Skeletal muscle cell (primary cell): ENCODE results near the gene ZBTB42.
"Not testable (repeated sequence)": the region's sequence is repeated elsewhere in the genome, so short reads cannot be mapped to it uniquely, and the experiment has no call there.

ENCODE experiments used
- DNase-seq: peaks from one replicate; pipeline ENCODE4 v3.0.0-alpha.2; 2010; ENCODE audit warnings: low read depth
- H3K4me3 ChIP-seq: 2 replicates; pipeline ENCODE4 v1.5.1; 2011; ENCODE audit warnings: low read depth, mild to moderate bottlenecking, control low read depth, low read length, moderate library complexity

The ZBTB42 gene

DNA sequence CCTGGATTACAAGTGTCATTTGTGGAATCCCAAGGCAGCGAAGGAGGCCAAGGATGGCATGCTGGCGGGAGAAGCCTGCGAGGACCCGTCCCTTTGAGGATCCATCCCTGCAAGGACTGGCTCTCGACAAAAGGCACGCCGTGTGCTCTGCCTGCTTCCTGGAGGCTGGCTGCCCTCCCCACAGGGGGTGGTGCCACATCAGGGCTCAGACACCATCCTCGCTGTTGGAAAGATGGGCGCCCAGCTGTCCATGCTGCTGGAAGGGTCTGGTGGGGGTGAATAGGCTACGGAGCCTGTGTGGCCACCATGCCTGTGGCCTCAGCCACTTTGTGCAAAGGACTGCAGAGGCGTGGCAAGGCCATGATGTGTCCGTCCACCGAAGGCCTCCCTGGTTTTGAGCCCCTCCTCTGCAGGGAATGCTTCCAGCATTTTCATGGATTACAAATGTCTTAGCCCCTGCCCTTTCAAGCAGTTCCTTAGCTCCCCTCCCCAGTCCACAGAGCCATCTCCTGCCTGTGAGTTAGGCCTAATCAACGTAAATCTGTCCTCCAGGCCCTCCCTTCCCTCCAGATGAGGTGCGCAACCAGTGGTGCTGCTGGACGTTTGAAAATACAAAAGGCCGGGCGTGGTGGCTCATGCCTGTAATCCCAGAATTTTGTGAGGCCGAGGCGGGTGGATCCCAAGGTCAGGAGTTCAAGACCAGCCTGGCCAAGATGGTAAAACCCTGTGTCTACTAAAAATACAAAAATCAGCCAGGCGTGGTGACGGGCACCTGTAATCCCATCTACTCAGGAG, 22.1 kb downstream of the ZBTB42 start:
- H3K4me3 ChIP-seq = no peak overlapping the region
- no peak for DNase-seq

DNA sequence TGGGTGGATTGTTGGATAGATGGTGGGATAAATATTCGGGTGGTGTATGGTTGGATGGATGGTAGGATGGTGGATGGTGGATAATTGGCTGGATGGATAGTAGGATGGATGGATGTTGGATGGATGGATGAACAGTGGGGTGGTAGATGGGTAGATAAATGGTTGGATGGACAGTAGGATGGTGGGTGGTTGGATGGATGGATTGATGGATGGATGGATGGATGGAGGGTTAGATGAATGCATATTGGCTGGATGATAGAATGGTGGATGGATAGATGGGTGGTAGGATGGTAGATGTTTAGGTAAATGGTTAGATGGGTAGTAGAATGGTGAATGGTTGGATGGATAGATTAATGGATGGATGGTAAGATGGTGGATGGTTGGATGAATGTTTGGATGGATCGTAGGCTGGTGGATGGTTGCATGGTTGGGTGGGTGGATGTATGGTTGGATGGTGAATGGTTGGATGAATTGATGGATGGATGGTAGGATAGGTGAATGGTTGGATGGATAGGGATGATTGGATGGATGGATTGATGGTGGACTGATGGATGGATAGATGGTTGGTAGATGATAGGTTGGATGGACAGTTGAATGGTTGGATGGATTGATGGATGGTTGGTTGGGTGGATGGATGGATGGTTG, 23.6 kb downstream of the ZBTB42 start:
- DNase-seq = no peak
- H3K4me3 ChIP-seq = no peak overlapping the region

DNA sequence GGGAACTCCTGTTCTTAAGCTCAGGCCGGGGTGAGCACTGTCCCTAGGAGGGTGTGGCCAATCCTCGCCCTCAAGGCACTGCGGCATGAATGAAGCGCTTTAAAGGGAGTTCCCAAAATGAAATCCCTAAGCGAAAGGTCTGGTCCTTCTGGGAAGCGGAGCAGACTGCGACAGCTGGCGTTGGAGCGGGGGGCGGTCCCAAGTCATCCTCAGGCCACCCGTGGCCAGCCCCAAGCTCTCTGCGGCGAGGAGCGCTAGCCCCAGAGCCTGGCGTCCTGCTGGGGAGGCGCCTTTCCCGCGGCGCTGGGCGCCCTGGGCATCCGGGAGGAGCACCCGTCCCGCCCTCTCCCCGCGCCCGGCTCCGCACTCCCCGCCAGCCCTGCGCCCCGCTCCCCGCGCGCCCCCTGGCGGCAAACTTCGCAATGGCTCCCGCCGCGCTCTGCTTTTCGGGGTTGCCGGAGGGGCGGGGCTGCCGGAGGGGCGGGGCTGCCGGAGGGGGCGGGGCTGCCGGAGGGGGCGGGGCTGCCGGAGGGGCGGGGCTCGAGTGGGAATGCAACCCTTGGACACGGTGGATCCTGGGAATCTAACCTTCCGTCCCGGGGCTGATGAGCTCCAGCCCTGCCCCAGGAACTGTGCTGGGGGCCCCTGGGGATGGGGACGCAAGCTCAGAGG, 25.4 kb downstream of the ZBTB42 start:
- no peak for DNase-seq
- H3K4me3 ChIP-seq = peak overlapping the region; percentile 72

DNA sequence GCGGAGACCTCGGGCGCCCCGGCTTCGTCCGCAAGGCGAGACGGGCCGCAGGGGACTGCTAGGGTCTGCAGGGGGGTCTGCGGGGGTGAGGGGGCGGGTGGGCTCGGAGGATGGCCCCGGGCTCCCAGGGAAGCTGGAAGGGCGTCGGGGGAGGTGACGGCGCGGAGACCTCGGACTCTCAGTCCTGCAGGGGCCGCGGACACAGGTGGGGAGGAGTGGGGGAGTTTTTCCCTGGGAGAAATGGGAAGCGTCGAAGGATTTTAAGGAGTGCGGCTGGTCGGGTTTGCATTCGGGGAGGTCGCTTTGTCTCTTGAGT, 25.9 kb downstream of the ZBTB42 start:
- peak overlapping the region; percentile 56 for H3K4me3 ChIP-seq
- DNase-seq = no peak

DNA sequence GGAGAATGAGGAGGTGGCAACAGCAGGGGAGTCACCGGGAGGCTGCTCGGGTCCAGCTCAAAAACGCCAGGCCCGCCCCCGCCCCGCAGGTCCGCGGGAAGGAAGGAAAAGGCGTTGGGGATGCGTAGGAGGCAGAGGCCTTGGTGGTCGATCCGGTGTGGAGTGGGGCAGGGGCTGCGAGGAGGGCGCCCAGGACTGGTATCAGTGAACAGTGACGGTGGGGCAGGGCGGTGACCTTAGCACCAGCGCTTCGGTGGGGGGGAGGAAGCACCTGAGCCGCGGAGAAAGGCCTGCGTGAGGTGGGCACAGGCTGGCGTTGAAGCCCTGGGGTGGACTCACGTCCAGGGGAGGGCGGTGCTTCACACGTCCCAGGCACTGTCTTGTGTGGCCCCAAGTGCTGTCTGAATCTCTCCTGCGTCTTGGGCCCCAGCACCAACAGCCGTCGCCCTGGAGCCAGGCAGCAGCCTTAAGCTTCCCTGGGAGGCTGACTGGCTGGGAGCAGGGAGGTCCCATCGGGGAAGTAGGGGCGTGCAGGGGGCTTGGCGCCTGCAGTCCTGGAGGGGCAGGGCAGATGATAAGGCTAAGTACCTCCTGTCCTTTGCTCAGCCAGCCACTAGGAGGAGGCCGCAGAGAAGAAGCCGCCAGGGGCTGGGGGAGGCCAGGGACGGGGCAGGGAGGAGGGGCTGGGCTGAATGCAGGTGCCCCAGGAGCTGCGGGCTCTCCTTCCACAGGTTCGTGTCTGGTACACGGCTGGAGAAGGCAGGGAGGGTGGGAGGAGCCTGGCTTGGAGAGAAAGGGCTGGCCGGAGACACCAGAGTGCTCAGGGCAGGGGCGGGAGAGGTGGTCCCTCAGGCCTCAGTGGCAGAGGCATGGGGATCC, 26.5 kb downstream of the ZBTB42 start:
- DNase-seq = no peak
- H3K4me3 ChIP-seq = peak overlapping the region; percentile 56

DNA sequence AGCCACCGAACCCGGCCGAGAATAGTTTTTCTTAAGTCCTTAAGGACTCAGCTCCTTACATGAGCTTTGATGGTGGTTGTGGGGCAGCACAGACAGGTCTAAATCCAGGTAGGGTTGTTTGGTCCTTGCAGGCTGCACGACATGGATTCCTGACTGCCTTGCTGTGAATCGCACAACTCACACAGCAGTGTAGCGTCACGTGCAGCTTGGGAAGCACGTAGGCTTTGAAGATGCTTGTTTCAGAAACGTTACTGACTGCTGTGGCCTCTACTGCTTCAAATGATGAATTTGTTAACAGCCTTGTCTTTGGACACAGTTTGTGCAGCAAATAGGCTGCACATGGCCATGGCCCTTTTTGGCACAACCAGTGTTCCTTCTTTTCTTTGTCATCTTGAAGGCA, 29.9 kb downstream of the ZBTB42 start:
- no peak overlapping the region for H3K4me3 ChIP-seq
- DNase-seq = no peak

DNA sequence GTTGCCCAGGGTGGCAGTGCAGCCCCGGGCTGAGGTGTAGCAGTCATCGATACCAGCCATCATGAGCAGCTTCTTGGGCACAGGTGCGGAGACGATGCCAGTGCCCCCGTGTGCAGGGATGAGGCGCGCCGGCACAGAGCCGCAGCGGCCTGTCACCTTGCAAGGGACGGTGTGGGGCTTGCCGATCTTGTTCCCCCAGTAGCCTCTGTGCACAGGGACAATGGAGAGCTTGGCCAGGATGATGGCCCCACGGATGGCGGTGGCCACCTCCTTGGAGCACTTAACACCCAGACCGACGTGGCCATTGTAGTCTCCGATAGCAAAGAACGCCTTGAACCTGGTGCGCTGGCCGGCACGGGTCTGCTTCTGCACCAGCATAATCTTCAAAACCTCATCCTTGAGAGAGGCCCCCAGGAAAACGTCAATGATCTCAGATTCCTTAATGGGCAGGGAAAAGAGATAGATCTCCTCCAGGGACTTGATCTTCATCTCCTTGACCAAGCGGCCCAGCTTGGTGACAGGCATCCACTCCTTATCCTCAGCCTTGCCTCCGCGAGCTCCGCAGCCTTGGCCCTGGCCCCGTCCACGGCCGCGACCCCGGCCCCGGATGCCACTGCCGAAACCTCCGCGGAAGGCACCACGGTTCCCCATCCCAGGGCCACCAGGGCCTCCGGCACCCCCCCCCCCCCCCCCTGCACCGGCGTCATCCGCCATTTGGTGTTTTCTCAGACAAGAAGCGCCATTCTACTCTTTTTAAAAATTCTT, 35.5 kb downstream of the ZBTB42 start:
- H3K4me3 ChIP-seq, DNase-seq: not testable (repeated sequence)

DNA sequence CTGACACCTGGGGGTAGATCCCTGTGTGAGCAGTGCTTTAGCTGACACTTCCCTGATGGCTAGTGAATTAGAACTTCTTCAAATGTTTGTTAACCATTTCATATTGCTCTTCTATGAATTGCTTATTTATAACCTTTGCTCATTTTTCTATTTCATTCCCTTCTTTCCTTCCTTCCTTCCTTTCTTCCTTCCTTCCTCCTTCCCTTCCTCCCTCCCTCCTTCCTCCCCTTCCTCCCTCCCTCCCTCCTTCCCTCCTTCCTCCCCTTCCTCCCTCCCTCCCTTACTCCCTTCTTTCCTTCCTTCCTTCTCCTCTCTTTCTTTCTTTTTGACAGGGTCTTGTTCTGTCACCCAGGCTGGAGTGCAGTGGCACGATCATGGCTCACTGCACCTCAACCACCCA, 40.8 kb downstream of the ZBTB42 start:
- H3K4me3 ChIP-seq = no peak overlapping the region
- no peak for DNase-seq

DNA sequence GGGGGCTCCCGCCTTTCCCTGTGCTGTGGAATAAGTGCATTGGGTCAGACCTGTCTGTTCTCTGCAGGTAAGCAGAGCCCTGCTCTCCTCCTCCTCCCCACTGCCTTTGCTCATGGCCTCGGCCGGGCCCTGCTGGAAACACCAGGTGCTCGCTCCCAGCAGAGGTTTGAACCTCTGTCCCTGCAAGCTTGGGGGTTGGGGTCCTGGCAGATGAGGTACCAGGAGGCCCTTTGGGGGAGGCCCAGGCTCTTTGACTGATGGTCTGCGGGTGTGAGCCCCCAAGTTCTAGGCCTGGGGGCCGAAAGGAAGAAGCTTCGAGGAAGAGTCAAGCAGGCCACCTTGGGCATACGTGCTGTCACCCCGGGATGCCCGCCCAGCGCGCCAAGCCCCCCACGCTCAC, 42.1 kb downstream of the ZBTB42 start:
- DNase-seq = no peak
- no peak overlapping the region for H3K4me3 ChIP-seq

DNA sequence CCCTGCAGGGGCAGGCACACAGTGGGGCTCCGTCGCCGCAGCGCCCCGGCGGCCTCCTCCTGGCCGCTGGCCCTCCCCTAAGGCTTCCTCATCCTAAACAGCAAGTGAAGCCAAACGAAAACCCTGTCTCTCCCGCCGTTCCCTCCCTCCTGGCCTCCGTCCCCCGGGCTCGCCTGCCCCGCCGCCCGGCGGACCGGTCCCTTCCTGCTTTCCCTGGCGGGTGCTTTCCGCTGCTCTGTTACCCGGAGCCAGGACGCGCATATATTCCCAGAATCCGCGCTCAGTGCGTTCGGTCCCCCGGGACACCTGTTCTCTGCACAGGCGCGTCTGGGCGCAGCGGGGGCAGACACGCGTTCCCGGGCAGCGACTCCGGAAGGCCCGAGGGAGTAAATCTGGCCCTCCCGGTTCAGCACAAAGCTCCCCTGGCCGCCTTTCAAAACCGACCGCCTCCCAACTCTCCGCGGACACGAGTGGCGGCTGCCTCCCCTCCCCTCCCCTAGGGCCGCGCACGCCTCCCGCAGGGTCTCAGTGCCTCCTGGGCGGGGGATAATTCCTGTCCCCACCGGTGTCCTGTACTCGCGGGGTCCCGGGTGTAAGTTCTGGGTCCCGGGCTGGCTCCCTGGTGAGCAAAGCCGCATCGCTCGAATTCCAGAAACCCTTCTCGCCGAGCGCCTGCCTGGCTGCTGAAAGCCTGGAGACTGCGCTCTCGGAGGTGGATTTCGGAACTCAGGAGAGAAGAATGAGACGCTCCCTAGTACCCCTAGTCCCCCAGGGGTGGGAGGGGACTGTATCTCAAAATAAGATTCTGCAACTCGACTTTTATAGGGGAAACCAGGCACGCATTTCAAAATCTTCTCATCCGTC, 42.8 kb downstream of the ZBTB42 start:
- DNase-seq = no peak
- H3K4me3 ChIP-seq = no peak overlapping the region

DNA sequence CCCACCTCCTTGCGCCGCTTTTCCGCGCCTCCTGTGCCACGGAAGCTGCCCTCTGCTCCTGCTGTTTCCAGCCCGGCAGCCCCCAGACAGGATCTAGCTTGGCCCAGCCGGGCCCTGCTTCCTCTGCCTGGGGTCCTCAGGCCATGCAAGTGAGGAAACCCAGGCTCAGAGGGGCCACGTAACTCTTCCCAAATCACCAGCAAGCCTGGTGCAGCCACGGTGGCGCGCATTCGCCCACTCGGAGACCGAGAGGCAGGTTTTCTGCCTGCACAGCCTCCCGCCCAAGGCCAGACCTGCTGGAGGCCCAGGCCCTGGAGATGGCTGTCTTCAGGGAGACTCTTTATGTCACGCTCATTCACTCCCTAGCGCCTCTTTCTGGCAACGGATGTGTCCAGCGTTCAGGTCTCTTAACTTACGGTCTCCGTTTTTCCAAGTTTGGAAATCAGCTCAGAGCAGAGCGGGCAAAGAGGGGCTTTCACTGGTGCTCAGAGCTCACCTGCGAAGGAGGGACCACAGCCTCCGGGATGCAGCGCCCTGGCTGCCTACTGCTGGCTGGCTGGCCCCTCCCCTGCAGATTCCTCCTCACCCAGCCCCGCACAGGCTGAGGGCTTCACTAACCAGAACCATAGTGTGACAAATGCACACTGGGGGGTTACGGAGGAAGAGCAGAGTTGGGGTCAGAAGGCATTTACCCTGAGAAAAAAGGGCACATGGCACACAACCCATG, 43.6 kb downstream of the ZBTB42 start:
- no peak overlapping the region for H3K4me3 ChIP-seq
- DNase-seq = no peak

DNA sequence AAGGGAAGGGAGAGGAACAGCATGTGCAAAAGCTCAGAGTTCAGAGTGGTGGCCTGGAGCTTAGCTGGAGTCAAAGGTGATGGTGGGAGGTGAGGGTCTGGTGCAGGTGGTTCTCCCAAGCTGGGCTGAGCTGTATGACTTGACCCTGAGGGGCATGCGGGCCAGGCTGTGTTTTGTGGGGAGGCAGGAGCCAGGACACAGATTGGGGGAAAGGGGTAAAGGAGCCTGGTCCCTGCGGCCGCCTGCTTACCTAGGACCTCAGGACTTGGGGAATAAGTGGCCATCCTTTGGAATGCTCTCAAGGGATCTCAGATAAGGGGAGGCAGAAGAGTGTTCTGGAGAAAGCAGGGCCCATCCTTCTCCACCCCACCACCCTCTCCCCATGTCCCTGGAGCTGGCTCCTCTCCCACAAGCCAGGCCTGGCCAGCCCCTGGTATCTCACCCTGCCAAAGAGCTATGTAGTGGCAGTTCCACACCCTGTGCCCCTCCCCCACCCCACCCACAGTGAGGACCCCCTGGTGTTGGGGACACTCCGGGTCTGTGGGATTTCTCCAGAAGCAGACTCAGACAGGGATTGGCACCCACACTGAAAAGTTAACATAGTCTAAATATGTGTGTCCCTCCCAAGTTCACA, 44.2 kb downstream of the ZBTB42 start:
- no peak for DNase-seq
- H3K4me3 ChIP-seq = no peak overlapping the region

DNA sequence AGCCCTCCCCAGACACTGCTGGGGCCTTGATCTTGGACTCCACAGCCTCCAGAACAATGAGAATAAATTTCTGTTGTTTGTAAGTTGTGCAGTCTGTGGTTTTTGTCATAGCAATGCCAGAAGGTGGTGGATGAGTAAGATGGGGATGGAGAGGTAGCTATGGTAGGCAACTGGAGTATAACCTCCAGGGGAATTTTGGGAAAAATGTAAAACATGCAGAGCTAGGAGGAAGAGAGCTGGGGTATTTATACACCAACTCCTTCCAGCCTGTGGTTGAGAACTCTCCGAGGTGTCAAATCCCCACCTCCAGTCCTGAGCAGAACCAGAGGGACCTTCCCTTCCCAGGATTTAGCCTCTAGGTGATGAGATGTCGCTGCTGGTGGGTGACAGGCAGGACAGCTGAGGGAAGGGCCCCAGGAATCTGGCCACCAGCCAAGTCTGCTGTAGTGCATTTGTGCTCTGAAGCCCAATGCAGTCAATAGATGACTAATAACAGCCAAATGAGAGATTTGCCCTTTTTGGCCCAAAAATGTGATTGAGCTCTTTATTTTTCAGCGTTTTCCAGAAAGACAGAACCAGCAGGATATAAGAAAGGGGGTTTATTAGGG, 45.0 kb downstream of the ZBTB42 start:
- no peak overlapping the region for H3K4me3 ChIP-seq
- no peak for DNase-seq

DNA sequence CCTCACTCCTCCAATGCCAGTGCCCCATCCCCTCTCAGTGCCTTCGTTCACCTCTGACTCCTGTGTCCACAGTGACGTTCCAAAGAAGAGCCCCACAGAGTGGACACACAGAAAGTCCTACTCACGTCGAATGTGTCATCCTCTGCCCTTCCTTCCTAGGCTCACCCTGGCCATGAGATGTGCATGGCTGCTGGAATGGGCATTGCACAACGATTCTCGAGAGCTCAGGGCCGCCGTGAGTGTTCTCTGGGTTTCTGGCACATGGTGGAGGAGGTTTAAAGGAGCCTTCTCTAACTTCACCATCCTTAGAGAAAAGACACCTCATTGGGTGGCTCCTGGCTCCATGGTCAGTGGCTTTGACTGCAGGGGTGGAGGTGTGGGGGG, 51.4 kb downstream of the ZBTB42 start:
- DNase-seq = no peak
- no peak overlapping the region for H3K4me3 ChIP-seq
